Mononuclear cell (primary cell): ENCODE measurements around the gene BAIAP2L2. TPM values are rescaled to one million over a fixed set of nuclear protein-coding genes. Genes with fewer than 3 reads are reported as not detected.

Source experiments
- H3K27me3 ChIP-seq: 2 replicates; pipeline ENCODE4 v1.6.0; 2011; ENCODE audit warnings: low read length, control low read depth; ENCODE audit not compliant: insufficient read depth
- H3K4me1 ChIP-seq: 2 replicates; pipeline ENCODE4 v1.5.1; 2011; ENCODE audit warnings: mild to moderate bottlenecking, low read length, control low read depth; ENCODE audit not compliant: insufficient read depth
- H3K4me3 ChIP-seq: 2 replicates; pipeline ENCODE4 v1.5.1; 2011; ENCODE audit warnings: mild to moderate bottlenecking, low read length, moderate library complexity
- H3K9me3 ChIP-seq: 2 replicates; pipeline ENCODE4 v1.5.1; 2011; ENCODE audit warnings: low read depth, mild to moderate bottlenecking, control low read depth, low read length
- total RNA-seq: library from RNA; depleted of rRNA; stranded (reverse); fragments of >200 nt; gene quantifications from one replicate; pipeline ENCODE4 v1.2.3, GENCODE V29; 2012

BAIAP2L2 gene
- total RNA-seq, 1 donor = 0.31 TPM

DNA sequence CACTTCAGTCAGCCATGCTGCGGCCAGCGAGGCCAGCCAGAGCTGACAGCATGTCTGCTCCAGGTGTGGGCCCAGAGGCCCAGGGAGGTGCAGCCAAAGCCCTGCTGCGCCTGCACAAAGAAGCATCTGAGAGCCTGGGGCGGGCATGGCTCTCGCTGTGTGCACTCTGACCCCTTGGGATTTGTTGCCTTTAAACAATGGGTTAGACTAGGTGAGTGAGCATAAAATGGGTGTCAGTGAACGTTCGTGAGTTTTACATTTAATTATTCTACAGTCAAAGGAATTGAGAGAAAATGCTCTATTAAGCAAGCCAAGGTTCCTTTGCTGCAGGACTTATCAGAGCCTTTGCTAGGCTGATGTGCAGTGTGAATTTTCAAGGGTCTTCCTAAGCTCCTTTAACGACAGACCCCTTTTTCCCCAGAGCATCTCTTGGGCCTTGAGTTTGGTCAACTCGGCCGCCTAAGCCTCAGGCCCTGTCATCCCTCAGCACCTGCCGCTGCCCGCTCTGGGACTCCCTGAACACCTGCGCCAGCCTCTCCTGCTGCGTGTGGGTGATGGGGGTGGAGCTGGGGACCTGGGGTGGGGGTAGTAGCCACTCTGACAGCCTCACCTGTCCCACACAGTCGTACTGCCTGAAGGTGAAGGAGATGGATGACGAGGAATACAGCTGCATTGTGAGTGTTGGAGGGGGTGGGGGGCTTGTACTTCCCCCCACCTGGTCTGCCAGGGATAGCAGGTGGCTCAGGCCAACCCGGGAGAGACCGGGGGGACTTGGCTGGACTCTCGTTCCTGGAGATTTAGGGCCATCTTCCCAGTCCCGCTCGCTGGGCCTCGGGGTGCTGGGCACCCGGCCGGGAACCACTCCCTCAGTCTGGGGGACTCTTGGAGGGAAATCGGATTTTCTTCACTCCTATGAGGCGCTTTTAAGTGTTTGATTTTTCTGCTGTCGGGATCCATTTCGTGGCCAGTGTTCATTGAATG is 37.0 kb downstream of the BAIAP2L2 start:
- no peaks in the 10 kb centered on the region for H3K27me3 ChIP-seq

GRCh38 chr22:38072322-38073149 is 37.9 kb downstream of the BAIAP2L2 start:
- Histone ChIP-seq H3K9me3 (no peaks in the 10 kb centered on the region), H3K4me3 (no peak overlapping the region), H3K4me1 (no peaks in the 10 kb centered on the region), H3K27me3 (no peaks in the 10 kb centered on the region)

More for the DNA sequence above, 37.0 kb downstream of the BAIAP2L2 start:
- no peak overlapping the region for H3K4me3 ChIP-seq
- no peaks in the 10 kb centered on the region for H3K4me1 ChIP-seq
- no peaks in the 10 kb centered on the region for H3K9me3 ChIP-seq

- Histone ChIP-seq H3K4me3 (no peak overlapping the region), H3K9me3 (no peaks in the 10 kb centered on the region), H3K27me3 (no peaks in the 10 kb centered on the region), H3K4me1 (no peaks in the 10 kb centered on the region)
These were observed 38.8 kb downstream of the BAIAP2L2 start for GRCh38 chr22:38071421-38072321.

DNA sequence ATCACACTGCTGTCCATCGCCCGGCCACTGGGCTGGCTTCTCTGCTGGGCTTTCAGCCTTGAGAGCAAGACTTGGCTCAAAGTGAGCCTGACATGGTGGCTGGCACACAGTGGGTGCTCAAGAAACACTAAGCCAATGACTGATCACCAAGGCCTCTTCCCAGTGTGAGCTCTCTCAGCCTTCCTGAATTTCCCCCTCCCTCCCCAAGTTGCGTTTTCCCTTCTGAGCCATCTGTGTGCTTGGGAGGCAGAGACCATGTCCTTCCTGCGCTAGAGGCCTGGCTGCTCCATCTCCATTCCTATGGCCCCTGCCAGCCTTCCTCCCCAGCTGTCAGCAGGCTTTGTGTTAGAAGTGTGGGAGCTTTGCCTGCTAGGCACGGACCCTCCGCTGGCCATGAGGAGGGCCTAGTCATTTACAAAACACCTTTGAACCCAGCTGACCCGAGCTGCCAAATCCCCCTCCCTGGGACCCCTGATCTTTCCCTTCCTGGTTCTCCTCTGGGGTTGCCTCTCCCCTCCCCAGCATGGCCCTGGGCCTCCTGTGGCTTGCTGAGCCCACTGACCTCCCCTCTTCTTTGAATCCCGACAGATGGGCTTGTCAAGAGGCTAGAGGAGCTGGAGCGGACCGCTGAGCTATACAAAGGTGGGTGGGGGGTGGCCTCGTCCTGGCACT is 40.1 kb downstream of the BAIAP2L2 start:
- Histone ChIP-seq H3K4me1 (no peaks in the 10 kb centered on the region), H3K9me3 (no peaks in the 10 kb centered on the region), H3K27me3 (no peaks in the 10 kb centered on the region), H3K4me3 (no peak overlapping the region)

GRCh38 chr22:38069372-38070249 is 40.9 kb downstream of the BAIAP2L2 start:
- no peak overlapping the region for H3K4me3 ChIP-seq
- no peaks in the 10 kb centered on the region for H3K9me3 ChIP-seq
- no peaks in the 10 kb centered on the region for H3K4me1 ChIP-seq
- H3K27me3 ChIP-seq = no peaks in the 10 kb centered on the region

DNA sequence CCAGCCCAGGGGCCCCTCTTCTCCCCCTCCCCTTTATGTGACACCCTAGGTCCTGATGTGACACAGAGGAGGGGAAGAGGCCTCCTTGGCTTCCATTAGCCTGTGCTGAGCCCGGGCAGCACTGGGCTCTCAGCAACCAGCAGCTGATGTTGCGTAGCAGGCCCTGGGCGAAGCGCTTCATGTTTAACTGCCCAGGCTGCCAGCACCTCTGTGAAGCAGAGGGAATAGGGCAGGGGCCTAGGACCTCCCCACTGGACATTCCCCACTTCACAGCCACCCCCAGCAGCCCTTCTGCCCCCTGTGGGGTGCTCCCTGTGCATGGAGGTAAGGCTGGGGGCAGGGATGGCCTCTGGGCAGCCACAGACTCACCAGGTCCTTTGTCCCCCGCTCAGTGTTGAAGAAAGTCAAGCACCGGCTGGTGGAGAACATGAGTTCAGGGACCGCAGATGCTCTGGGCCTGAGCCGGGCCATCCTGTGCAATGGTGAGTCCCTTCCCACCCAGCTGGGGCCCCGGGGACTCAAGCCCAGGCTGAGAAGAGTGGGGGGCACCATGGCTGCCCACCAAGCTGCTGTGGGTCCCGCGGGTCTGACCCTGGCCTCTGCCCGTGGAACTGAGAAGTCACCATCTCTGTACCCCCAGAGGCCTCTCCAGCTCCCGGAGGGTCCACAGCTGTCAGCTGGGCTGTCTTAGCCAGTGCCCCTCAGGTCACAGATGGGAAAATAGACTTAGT is 41.7 kb downstream of the BAIAP2L2 start:
- Histone ChIP-seq H3K27me3 (no peaks in the 10 kb centered on the region), H3K9me3 (no peaks in the 10 kb centered on the region), H3K4me3 (no peak overlapping the region), H3K4me1 (no peaks in the 10 kb centered on the region)

DNA sequence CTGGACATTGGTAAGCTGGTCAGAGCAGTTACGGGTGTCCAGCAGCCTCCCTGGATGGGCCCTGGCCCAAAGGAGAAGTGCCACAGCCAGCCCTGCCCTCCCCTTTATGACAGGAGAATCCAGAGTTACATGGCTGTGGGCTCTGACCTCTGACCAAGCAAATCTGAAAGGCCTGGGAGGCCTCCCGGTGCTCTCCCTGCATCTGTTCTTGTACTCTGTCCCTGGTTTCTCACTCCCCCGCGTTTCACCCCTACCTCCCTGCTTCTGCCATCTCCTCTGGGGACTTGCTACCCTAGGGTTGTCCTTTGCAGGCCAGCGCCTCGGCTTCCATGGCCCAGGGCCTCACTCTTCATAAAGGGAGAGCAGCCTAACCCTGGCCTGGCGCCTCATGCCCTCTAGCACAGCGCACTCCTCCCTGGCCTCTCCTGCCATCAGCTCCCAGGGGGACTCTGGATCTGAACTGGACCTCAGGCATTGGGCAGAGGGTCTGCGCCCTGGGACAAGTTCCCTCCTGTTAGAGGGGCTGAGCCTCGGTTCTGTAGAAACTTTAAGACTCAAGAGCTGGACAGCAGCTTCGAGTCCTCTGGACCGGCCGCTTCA is 42.6 kb downstream of the BAIAP2L2 start:
- Histone ChIP-seq H3K4me1 (peaks cover 5% of the 10 kb centered on the region), H3K27me3 (no peaks in the 10 kb centered on the region), H3K9me3 (no peaks in the 10 kb centered on the region), H3K4me3 (no peak overlapping the region)

DNA sequence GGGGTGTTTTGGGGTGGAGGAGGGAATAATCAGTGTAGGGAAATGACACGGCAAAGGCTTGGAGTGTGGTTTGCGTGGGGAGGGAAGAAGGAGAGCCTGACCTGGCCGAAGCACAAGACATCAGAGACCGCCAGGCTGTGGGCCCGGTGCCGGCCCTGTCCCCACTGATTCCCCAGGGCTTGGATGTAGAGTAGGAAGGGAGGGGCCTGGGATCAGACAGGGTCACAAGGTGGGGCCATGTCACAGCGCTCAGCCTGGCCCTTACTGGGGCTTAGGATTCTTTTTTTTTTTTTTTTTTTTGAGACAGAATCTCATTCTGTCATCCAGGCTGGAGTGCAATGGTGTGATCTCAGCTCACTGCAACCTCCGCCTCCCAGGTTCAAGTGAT is 43.5 kb downstream of the BAIAP2L2 start:
- Histone ChIP-seq H3K4me1 (peaks cover 9% of the 10 kb centered on the region), H3K4me3 (no peak overlapping the region), H3K9me3 (no peaks in the 10 kb centered on the region), H3K27me3 (no peaks in the 10 kb centered on the region)

GRCh38 chr22:38066381-38067027 is 44.0 kb downstream of the BAIAP2L2 start:
- Histone ChIP-seq H3K4me3 (no peak overlapping the region), H3K4me1 (peaks cover 9% of the 10 kb centered on the region), H3K9me3 (no peaks in the 10 kb centered on the region), H3K27me3 (no peaks in the 10 kb centered on the region)

GRCh38 chr22:38065539-38065938 is 44.9 kb downstream of the BAIAP2L2 start:
- no peaks in the 10 kb centered on the region for H3K9me3 ChIP-seq
- no peaks in the 10 kb centered on the region for H3K27me3 ChIP-seq
- peaks cover 9% of the 10 kb centered on the region for H3K4me1 ChIP-seq
- no peak overlapping the region for H3K4me3 ChIP-seq

DNA sequence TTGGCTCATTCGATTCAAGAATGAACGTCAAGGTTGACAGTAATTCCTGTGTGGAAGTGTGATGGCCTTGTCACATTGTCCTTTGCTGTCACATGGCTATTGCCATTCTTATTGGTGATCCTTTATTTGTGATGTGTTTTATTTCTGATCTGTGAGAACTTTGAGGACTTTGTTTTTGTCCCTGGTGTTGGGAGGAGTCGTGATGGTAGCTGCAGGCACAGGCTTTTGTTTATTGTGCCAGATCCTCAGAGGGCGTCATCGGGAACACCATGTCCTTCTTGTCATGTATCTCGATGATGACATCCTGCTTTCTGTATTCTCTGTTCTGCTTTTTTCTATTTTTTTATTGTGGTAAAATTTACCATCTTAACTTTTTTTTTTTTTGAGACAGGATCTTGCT is 47.7 kb downstream of the BAIAP2L2 start:
- no peak overlapping the region for H3K4me3 ChIP-seq
- no peaks in the 10 kb centered on the region for H3K9me3 ChIP-seq
- H3K27me3 ChIP-seq = no peaks in the 10 kb centered on the region
- peaks cover 9% of the 10 kb centered on the region for H3K4me1 ChIP-seq
